ENCODE results near the gene STAG3. TPM values are rescaled to one million over a fixed set of nuclear protein-coding genes. Genes with fewer than 3 reads are reported as not detected.
"Not testable (repeated sequence)": the region's sequence is repeated elsewhere in the genome, so short reads cannot be mapped to it uniquely, and the experiment has no call there.

Gene STAG3
- total RNA-seq, 2 experiments from 2014 or later = 24.2 to 24.7 TPM

DNA sequence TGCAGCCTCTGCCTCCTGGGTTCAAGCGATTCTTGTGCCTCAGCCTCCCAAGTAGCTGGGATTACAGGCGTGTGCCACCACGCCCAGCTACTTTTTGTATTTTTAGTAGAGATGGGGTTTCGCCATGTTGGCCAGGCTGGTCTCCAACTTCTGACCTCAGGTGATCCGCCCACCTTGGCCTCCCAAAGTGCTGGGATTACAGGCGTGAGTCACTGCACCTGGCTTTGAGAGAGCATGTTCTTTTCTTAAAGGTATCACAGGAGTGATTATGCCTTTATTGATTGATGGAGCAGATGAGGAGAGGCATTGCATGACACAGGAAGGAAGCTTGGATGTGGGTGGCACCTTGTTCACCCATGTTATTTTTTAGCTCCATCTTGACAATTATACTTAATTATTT, 5.4 kb downstream of the STAG3 start:
- H3K27ac Mint-ChIP-seq = peak overlapping the region; percentile 94
- H3K9me3 Mint-ChIP-seq, POLR2A ChIA-PET, DNase-seq, H3K27me3 Mint-ChIP-seq, H3K4me3 Mint-ChIP-seq: not testable (repeated sequence)
- H3K4me1 Mint-ChIP-seq = peaks cover 51% of the 10 kb centered on the region
- peaks cover 17% of the 10 kb centered on the region for H3K36me3 Mint-ChIP-seq (ENCODE audit: low read depth)
- CTCF ChIA-PET = interaction anchor here (1.2 kb wide), 1 partner anchor 12 kb away, joined by 3 read pairs; no protein-coding TSS in a partner anchor

DNA sequence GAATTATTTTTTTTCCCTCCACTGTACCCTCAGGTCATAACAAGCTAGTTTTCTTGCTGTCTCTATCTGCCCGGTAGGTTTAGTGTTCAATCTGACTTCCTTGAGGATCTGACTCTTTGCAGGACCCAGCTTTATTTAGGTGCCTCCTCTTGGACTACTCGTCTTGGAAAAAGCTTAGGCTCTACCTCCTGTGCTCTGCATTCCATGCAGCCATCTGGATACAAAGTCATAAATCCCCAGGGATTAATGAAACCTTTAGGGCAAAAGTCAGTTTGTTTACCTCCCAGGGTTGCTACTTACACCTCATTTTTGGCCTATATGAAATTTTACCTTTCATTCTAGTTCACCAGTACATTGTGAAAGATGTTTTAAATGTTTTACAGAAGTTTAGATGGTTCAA, 8.0 kb downstream of the STAG3 start:
- H3K4me1 Mint-ChIP-seq = peaks cover 48% of the 10 kb centered on the region
- H3K36me3 Mint-ChIP-seq (ENCODE audit: low read depth) = peaks cover 13% of the 10 kb centered on the region
- no peaks in the 10 kb centered on the region for H3K9me3 Mint-ChIP-seq
- H3K4me3 Mint-ChIP-seq = no peak overlapping the region
- DNase-seq = no peak
- no peak overlapping the region for H3K27ac Mint-ChIP-seq
- ChIA-PET CTCF (no interaction called here), POLR2A (no interaction called here)
- no peaks in the 10 kb centered on the region for H3K27me3 Mint-ChIP-seq

DNA sequence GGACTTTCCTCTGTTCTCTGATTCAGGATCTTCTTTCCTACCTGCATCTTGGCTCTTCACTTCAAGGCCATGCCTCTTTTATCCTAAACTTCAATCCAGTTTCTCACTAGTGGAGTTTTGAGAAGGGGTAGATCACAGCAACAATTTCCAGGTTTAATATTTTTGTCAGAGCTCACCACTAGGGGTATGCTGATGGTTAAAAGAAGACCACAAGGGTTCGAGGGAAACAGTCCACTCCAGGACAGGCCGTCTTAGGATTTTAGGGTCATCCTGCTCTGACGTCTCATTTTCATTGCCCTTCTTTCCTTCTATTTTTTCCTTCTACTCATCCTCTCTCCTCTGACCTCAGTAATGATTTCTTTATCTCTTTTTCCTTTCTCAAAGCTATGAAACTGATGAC, 11.3 kb downstream of the STAG3 start:
- ChIA-PET POLR2A (no interaction called here), CTCF (interaction anchor here (0.8 to 2.9 kb wide), 6 partner anchors 11 to 23 kb away, joined by 3 to 10 read pairs (median 7); partner anchors contain the start of genes GPC2 and STAG3)
- Mint-ChIP-seq H3K36me3 (ENCODE audit: low read depth) (peaks cover 11% of the 10 kb centered on the region), H3K4me3 (no peak overlapping the region), H3K27ac (peak overlapping the region; percentile 36), H3K4me1 (peaks cover 46% of the 10 kb centered on the region), H3K9me3 (no peaks in the 10 kb centered on the region), H3K27me3 (no peaks in the 10 kb centered on the region)
- DNase-seq = no peak

DNA sequence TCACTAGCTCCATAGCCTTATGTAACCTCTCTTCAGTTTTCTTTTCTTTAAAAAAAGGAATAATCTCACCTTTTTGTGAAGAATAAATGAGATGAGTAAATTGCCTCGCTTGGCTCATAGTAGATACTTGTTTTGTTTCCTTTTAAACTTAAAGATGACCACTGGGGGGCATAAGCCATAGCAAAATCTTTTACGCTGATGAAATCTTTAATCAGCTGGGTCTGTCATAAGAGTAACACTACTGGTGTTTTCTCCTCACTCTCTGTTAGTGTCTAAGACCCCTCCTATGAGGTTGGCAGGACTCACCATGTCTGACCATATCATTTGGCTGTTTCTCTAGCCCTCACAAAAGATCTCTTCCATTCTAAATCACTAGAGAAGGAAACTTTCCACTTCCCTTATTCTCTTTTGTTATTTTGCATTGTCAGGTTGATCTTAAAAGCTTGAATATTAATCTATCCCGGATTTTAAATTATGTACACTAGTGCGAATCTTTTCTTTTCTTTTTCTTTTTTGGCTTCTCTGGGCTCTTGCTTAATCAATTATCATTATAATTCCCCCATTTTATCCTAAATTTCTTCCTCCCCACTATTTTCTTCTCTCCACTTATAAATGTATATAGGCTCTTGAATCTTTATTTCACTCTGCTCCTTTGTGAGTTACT, 12.5 kb downstream of the STAG3 start:
- H3K27ac Mint-ChIP-seq = peak overlapping the region; percentile 83
- no peaks in the 10 kb centered on the region for H3K9me3 Mint-ChIP-seq
- DNase-seq = peak; percentile 43
- POLR2A ChIA-PET = interaction anchor here (0.6 kb wide), 1 partner anchor 41 kb away, joined by 5 read pairs; no protein-coding TSS in a partner anchor
- no peak overlapping the region for H3K4me3 Mint-ChIP-seq
- H3K27me3 Mint-ChIP-seq = no peaks in the 10 kb centered on the region
- H3K4me1 Mint-ChIP-seq = peaks cover 50% of the 10 kb centered on the region
- H3K36me3 Mint-ChIP-seq (ENCODE audit: low read depth) = peaks cover 13% of the 10 kb centered on the region
- CTCF ChIA-PET = interaction anchor here (0.7 to 2.9 kb wide), 18 partner anchors 8 to 39 kb away, joined by 3 to 10 read pairs (median 4); partner anchors contain the start of genes GPC2 and STAG3

DNA sequence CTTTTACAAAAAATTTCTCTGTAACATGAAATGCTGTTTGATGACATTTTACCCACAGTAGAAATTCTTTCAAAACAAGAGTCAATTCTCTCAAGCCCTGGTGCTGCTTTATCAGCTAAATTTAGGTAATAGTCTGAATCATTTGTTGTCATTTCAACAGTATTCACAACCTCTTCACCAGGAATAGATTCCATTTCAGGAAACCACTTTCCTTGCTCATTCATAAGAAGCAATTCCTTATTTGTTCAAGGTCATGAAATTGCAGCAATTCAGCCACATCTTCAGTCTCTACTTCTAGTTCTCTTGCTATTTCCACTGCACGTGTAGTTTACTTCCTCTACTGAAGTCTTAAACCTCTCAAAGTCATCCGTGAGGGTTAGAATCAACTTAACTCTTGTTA, 14.1 kb downstream of the STAG3 start:
- peak overlapping the region; percentile 0 for H3K27ac Mint-ChIP-seq
- no peaks in the 10 kb centered on the region for H3K27me3 Mint-ChIP-seq
- DNase-seq = no peak
- POLR2A ChIA-PET = no interaction called here
- H3K4me1 Mint-ChIP-seq = peaks cover 56% of the 10 kb centered on the region
- H3K9me3 Mint-ChIP-seq = no peaks in the 10 kb centered on the region
- peaks cover 20% of the 10 kb centered on the region for H3K36me3 Mint-ChIP-seq (ENCODE audit: low read depth)
- no peak overlapping the region for H3K4me3 Mint-ChIP-seq
- CTCF ChIA-PET = interaction anchor here (1.2 kb wide), 1 partner anchor 59 kb away, joined by 4 read pairs; no protein-coding TSS in a partner anchor

DNA sequence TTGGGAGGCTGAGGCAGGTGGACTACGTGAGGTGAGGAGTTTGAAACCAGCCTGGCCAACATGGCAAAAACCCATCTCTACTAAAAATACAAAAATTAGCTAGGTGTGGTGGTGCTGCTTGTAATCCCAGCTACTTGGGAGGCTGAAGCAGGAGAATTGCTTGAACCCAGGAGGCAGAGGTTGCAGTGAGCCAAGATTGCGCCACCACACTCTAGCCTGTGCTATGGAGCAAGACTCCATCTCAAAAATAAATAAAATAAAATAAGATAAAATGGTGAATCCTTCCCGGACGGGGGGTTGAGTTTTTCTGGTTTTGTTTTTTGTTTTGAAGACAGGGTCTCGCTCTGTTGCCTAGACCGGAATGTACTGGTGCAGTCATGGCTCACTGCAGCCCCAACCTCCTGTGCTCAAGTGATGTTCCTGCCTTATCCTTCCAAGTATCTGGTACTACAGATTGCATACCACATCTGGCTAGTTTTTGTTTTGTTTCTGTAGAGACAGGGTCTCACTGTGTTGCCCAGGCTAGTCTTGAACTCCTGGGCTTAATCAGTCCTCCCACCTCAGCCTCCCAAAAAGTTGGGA, 14.7 kb downstream of the STAG3 start:
- Mint-ChIP-seq H3K27ac (peak overlapping the region; percentile 0), H3K36me3 (ENCODE audit: low read depth) (peaks cover 20% of the 10 kb centered on the region), H3K4me1 (peaks cover 56% of the 10 kb centered on the region)
- DNase-seq, POLR2A ChIA-PET, H3K9me3 Mint-ChIP-seq, H3K27me3 Mint-ChIP-seq, H3K4me3 Mint-ChIP-seq: not testable (repeated sequence)
- CTCF ChIA-PET = interaction anchor here (1.2 to 2.4 kb wide), 3 partner anchors 10 to 60 kb away, joined by 3 to 6 read pairs (median 4); no protein-coding TSS in a partner anchor

DNA sequence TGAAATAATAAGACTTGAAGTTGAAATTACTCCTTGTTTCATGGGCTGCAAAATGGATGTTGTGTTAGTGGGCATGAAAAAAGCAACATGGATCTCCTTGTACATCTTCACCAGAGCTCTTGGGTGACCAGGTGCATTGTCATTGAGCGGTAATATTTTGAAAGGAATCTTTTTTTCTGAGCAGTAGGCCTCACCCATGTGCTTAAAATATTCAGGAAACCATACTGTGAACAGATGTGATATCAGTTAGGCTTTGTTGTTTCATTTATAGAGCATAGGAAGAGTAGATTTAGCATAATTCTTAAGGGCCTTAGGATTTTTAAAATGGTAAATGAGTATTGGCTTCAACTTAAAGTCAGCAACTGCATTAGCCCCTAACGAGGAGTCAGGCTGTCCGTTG, 15.3 kb downstream of the STAG3 start:
- H3K9me3 Mint-ChIP-seq = no peaks in the 10 kb centered on the region
- CTCF ChIA-PET = interaction anchor here (1.2 to 2.4 kb wide), 5 partner anchors 10 to 60 kb away, joined by 3 to 8 read pairs (median 4); no protein-coding TSS in a partner anchor
- H3K27me3 Mint-ChIP-seq = no peaks in the 10 kb centered on the region
- POLR2A ChIA-PET = no interaction called here
- H3K27ac Mint-ChIP-seq = no peak overlapping the region
- H3K4me3 Mint-ChIP-seq = no peak overlapping the region
- peaks cover 56% of the 10 kb centered on the region for H3K4me1 Mint-ChIP-seq
- peaks cover 20% of the 10 kb centered on the region for H3K36me3 Mint-ChIP-seq (ENCODE audit: low read depth)
- no peak for DNase-seq

DNA sequence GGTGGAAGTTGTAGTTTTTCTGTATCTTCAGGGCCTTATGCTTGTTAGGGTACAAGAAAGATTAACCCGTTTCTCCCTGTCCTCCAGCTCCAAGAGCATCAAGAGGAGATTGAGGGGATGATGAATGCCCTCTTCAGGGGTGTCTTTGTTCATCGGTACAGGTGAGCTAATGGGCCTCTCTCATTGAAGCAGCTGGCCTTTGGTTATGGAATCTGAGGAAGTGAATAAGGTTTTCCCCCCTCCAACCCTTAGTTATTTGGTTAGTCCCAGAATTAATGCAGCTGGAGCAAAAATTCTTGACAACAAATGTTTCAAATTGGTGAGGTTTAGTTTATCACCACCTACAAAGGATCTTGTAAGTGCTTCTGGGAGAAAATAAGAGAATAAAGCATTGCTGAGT, 17.5 kb downstream of the STAG3 start:
- CTCF ChIA-PET = interaction anchor here (0.7 to 0.8 kb wide), 2 partner anchors 22 to 62 kb away, joined by 3 read pairs; no protein-coding TSS in a partner anchor
- Mint-ChIP-seq H3K36me3 (ENCODE audit: low read depth) (peaks cover 19% of the 10 kb centered on the region), H3K4me3 (no peak overlapping the region), H3K27ac (peak overlapping the region; percentile 25), H3K27me3 (no peaks in the 10 kb centered on the region), H3K4me1 (peaks cover 44% of the 10 kb centered on the region), H3K9me3 (no peaks in the 10 kb centered on the region)
- POLR2A ChIA-PET = no interaction called here
- DNase-seq = no peak

DNA sequence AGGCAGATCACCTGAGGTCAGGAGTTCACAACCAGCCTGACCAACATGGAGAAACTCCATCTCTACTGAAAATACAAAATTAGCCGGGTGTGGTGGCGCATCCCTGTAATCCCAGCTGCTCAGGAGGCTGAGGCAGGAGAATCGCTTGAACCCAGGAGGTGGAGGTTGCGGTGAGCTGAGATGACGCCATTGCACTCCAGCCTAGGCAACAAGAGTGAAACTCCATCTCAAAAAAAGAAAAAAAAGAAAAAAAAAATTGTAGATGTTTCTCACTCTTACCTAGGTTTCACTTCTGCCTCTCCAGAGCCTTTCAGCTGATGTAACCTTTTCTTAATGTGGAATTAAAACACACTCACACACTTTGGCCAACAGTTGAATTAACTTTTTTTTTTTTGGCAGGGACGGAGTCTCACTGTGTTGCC, 18.2 kb downstream of the STAG3 start:
- H3K9me3 Mint-ChIP-seq, POLR2A ChIA-PET, H3K4me3 Mint-ChIP-seq, DNase-seq, H3K27me3 Mint-ChIP-seq: not testable (repeated sequence)
- CTCF ChIA-PET = interaction anchor here (0.6 to 1.7 kb wide), 2 partner anchors 12 to 190 kb away, joined by 3 to 4 read pairs; no protein-coding TSS in a partner anchor
- Mint-ChIP-seq H3K4me1 (peaks cover 37% of the 10 kb centered on the region), H3K36me3 (ENCODE audit: low read depth) (peaks cover 19% of the 10 kb centered on the region), H3K27ac (peak overlapping the region; percentile 31)

DNA sequence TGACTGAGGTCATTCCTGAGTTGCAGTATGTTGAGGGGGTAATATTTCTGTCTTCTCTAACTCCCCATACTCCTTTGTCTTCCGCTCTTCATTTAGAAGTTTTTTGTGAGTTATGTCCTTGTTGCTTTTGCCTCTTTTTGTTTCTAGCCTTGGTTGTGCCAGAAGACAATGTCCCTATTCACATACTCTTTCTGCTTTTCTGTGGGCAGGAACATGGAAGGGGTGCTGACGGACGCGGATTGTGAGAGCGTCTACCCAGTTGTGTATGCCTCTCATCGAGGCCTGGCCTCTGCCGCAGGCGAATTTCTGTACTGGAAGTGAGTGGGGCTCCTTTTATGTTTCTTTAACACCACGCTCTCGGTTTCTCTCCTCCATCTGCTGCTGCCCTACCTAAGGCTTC, 20.5 kb downstream of the STAG3 start:
- ChIA-PET CTCF (interaction anchor here (0.9 kb wide), 1 partner anchor 19 kb away, joined by 5 read pairs; no protein-coding TSS in a partner anchor), POLR2A (interaction anchor here (0.6 kb wide), 1 partner anchor 28 kb away, joined by 3 read pairs; no protein-coding TSS in a partner anchor)
- no peaks in the 10 kb centered on the region for H3K27me3 Mint-ChIP-seq
- peaks cover 19% of the 10 kb centered on the region for H3K36me3 Mint-ChIP-seq (ENCODE audit: low read depth)
- H3K27ac Mint-ChIP-seq = no peak overlapping the region
- no peak for DNase-seq
- H3K4me1 Mint-ChIP-seq = peaks cover 17% of the 10 kb centered on the region
- H3K9me3 Mint-ChIP-seq = no peaks in the 10 kb centered on the region
- H3K4me3 Mint-ChIP-seq = no peak overlapping the region

DNA sequence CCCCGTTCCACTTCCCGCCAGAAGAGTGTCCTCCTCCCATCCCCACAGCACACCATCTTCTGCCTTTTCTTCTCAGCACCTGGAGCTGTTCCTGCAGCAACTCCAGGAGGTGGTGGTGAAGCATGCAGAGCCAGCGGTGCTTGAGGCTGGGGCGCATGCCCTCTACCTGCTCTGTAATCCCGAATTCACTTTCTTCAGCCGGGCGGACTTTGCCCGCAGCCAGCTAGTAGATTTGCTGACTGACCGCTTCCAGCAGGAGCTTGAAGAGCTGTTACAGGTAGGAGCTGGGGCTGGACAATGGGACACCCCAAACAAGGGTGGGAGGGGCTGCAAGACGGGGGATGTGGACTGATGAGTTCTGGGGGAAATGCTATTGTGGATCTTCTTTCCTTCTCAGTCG, 23.0 kb downstream of the STAG3 start:
- Mint-ChIP-seq H3K9me3 (no peaks in the 10 kb centered on the region), H3K4me1 (peaks cover 5% of the 10 kb centered on the region), H3K27me3 (no peaks in the 10 kb centered on the region), H3K36me3 (ENCODE audit: low read depth) (peaks cover 9% of the 10 kb centered on the region), H3K4me3 (no peak overlapping the region), H3K27ac (no peak overlapping the region)
- ChIA-PET CTCF (interaction anchor here (1.1 to 1.2 kb wide), 2 partner anchors 11 to 19 kb away, joined by 4 to 5 read pairs; no protein-coding TSS in a partner anchor), POLR2A (no interaction called here)
- no peak for DNase-seq

DNA sequence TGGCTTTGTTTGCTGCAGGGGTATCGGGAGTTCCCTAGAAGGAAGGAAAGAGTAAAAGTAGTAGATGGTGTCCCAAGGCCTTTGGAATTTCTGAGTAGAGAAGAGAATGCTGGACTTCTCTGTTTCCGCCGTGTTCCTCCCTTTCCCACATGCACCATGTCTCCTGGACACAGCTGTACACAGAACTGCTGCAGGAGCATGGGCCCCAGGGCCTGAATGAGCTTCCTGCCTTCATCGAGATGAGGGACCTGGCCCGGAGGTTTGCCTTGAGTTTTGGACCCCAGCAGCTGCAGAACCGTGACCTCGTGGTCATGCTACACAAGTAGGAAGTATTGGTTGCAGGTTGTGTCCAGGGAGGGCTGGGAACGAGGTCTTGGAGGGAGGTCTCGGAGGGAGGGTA, 26.7 kb downstream of the STAG3 start:
- Mint-ChIP-seq H3K27ac (peak overlapping the region; percentile 1), H3K4me1 (peaks cover 26% of the 10 kb centered on the region), H3K27me3 (no peaks in the 10 kb centered on the region), H3K36me3 (ENCODE audit: low read depth) (peaks cover 10% of the 10 kb centered on the region), H3K4me3 (no peak overlapping the region), H3K9me3 (peaks cover under 1% of the 10 kb centered on the region)
- ChIA-PET POLR2A (no interaction called here), CTCF (interaction anchor here (0.5 to 3.5 kb wide), 4 partner anchors 14 to 101 kb away, joined by 3 to 12 read pairs (median 4); no protein-coding TSS in a partner anchor)
- no peak for DNase-seq

DNA sequence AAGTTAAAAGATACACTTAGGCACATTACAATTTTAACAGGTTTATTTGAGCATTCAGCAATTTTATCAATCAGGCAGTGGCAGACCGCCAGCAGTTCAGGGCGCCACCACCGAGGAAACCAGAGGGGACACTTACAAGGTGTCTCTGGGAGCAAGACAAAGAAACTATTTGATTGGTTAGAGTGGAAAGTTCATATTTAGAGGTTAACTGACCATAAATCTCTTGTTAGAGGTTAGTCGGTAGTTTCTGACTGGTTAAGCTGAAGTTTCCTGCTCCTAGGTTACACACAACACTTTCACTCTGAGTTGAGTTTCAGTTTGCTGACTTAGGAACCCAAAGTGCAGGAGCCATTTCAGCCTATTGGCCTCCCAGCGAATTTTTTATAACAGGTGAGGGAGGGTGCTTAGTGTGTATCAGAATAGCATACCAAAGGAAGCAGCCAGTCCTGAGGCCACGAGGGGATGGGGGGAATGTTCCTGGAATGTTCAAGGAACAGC, 31.2 kb downstream of the STAG3 start:
- POLR2A ChIA-PET = interaction anchor here (0.6 kb wide), 1 partner anchor 220 kb away, joined by 3 read pairs; no protein-coding TSS in a partner anchor
- Mint-ChIP-seq H3K27ac (peak overlapping the region; percentile 90), H3K9me3 (peaks cover 2% of the 10 kb centered on the region), H3K27me3 (no peaks in the 10 kb centered on the region), H3K4me3 (peak overlapping the region; percentile 57), H3K36me3 (ENCODE audit: low read depth) (peaks cover 22% of the 10 kb centered on the region), H3K4me1 (peaks cover 59% of the 10 kb centered on the region)
- peak; percentile 62 for DNase-seq
- CTCF ChIA-PET = interaction anchor here (0.5 to 2.8 kb wide), 6 partner anchors 15 to 198 kb away, joined by 3 to 8 read pairs (median 4); partner anchors contain the start of genes GPC2, STAG3 and TRAPPC14
